ENCODE measurements around the gene PPP6R2.
"Not testable (repeated sequence)": the region's sequence is repeated elsewhere in the genome, so short reads cannot be mapped to it uniquely, and the experiment has no call there.

PPP6R2 gene

GRCh38 chr22:50432131-50432876 lies 89.2 kb downstream of the PPP6R2 start:
- peaks cover 25% of the 10 kb centered on the region for H3K36me3 Mint-ChIP-seq (ENCODE audit: low read depth)
- no peak for ATAC-seq
- H3K4me3 Mint-ChIP-seq = no peak overlapping the region

DNA sequence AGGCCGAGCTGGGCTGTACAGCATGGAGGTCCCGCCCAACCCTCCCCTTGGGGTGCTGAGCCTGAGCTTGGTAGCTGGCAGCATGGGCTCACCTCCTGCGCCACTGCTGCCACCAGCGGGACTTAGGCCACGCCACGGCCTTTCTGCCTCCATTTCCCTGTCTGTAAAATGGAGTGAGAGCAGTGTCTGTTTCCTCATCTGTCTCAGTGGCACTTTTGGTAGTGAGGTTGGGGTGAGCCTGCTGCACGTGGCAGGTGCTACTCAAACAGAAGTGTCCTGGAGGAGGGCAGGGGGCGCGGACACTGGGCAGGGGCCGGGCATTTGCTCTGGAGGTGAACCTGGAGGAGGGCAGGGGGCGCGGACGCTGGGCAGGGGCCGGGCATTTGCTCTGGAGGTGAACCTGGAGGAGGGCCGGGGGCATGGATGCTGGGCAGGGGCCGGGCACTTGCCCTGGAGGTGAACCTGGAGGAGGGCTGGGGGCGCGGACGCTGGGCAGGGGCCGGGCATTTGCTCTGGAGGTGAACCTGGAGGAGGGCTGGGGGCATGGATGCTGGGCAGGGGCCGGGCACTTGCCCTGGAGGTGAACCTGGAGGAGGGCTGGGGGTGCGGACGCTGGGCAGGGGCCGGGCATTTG lies 89.9 kb downstream of the PPP6R2 start:
- ATAC-seq, H3K27ac Mint-ChIP-seq, H3K27me3 Mint-ChIP-seq, DNase-seq, H3K9me3 Mint-ChIP-seq, H3K4me1 Mint-ChIP-seq, H3K4me3 Mint-ChIP-seq: not testable (repeated sequence)
- peaks cover 24% of the 10 kb centered on the region for H3K36me3 Mint-ChIP-seq (ENCODE audit: low read depth)

More at GRCh38 chr22:50432131-50432876, 89.2 kb downstream of the PPP6R2 start:
- no peaks in the 10 kb centered on the region for H3K9me3 Mint-ChIP-seq
- no peaks in the 10 kb centered on the region for H3K27me3 Mint-ChIP-seq
- no peak for DNase-seq
- H3K27ac Mint-ChIP-seq = no peak overlapping the region
- H3K4me1 Mint-ChIP-seq = no peaks in the 10 kb centered on the region

DNA sequence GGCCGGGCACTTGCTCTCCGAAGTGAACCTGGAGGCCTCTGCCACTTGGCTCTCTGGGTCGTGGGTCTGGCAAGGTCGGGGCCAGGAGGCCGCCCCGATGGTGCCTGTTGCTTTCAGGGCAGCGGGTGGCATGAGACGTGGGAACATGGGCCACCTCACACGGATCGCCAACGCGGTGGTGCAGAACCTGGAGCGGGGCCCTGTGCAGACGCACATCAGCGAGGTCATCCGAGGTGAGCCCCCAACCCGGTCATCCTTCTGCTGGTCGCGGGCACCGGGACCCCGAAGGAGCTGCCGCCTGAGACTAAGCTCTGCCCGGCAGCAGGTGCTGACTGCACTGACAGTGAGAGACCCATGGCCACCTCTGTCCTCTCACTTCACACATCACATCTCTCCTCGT lies 91.7 kb downstream of the PPP6R2 start:
- no peak for DNase-seq
- Mint-ChIP-seq H3K9me3 (no peaks in the 10 kb centered on the region), H3K27ac (no peak overlapping the region), H3K27me3 (no peaks in the 10 kb centered on the region), H3K36me3 (ENCODE audit: low read depth) (peaks cover 13% of the 10 kb centered on the region), H3K4me1 (no peaks in the 10 kb centered on the region), H3K4me3 (no peak overlapping the region)
- no peak for ATAC-seq

GRCh38 chr22:50435291-50436014 lies 92.3 kb downstream of the PPP6R2 start:
- Mint-ChIP-seq H3K27me3 (no peaks in the 10 kb centered on the region), H3K9me3 (no peaks in the 10 kb centered on the region), H3K4me3 (no peak overlapping the region), H3K4me1 (no peaks in the 10 kb centered on the region), H3K36me3 (ENCODE audit: low read depth) (peaks cover 13% of the 10 kb centered on the region), H3K27ac (no peak overlapping the region)
- DNase-seq (no peak), ATAC-seq (no peak)

- Mint-ChIP-seq H3K27me3 (no peaks in the 10 kb centered on the region), H3K36me3 (ENCODE audit: low read depth) (peaks cover 9% of the 10 kb centered on the region), H3K27ac (no peak overlapping the region), H3K9me3 (no peaks in the 10 kb centered on the region), H3K4me3 (no peak overlapping the region), H3K4me1 (no peaks in the 10 kb centered on the region)
- ATAC-seq = no peak
- DNase-seq = no peak
These were observed 93.1 kb downstream of the PPP6R2 start for GRCh38 chr22:50436015-50436830.

DNA sequence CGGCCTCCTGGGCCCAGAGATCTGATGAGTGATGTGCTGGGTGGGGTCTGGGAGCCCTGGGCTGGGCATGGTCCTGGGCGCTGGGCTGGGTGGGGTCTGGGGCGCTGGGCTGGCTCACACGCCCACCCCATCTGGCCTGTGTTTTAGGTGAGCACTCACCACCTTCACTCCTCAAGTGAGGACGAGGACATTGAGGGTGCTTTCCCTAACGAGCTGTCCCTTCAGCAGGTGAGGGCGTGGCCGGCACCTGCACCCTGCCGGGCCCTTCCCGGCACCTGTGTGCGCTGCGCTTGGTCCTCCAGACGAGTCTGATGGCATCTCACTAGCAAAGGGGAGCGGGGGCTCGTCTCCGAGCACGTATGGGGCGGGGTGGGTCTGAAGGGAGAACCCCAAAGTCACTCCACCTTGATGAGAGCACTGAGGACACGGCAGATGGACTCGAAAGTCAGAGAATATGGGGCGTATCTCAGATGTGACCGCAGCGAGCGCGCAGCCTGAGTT lies 93.8 kb downstream of the PPP6R2 start:
- no peak overlapping the region for H3K27ac Mint-ChIP-seq
- no peaks in the 10 kb centered on the region for H3K27me3 Mint-ChIP-seq
- ATAC-seq (no peak), DNase-seq (no peak)
- H3K4me3 Mint-ChIP-seq = no peak overlapping the region
- peaks cover 5% of the 10 kb centered on the region for H3K36me3 Mint-ChIP-seq (ENCODE audit: low read depth)
- no peaks in the 10 kb centered on the region for H3K9me3 Mint-ChIP-seq
- H3K4me1 Mint-ChIP-seq = no peaks in the 10 kb centered on the region

- Mint-ChIP-seq H3K27me3 (no peaks in the 10 kb centered on the region), H3K4me1 (no peaks in the 10 kb centered on the region), H3K27ac (no peak overlapping the region), H3K36me3 (ENCODE audit: low read depth) (peaks cover 3% of the 10 kb centered on the region), H3K9me3 (no peaks in the 10 kb centered on the region), H3K4me3 (no peak overlapping the region)
- no peak for ATAC-seq
- no peak for DNase-seq
These were observed 94.6 kb downstream of the PPP6R2 start for GRCh38 chr22:50437511-50438304.

GRCh38 chr22:50438305-50439275 lies 95.5 kb downstream of the PPP6R2 start:
- no peak overlapping the region for H3K27ac Mint-ChIP-seq
- peaks cover 6% of the 10 kb centered on the region for H3K4me1 Mint-ChIP-seq
- no peak for ATAC-seq
- peaks cover 3% of the 10 kb centered on the region for H3K36me3 Mint-ChIP-seq (ENCODE audit: low read depth)
- no peak for DNase-seq
- no peaks in the 10 kb centered on the region for H3K27me3 Mint-ChIP-seq
- H3K9me3 Mint-ChIP-seq = no peaks in the 10 kb centered on the region
- no peak overlapping the region for H3K4me3 Mint-ChIP-seq

GRCh38 chr22:50439314-50439870 lies 96.3 kb downstream of the PPP6R2 start:
- peaks cover 6% of the 10 kb centered on the region for H3K4me1 Mint-ChIP-seq
- no peak overlapping the region for H3K27ac Mint-ChIP-seq
- H3K9me3 Mint-ChIP-seq = no peaks in the 10 kb centered on the region
- DNase-seq (no peak), ATAC-seq (no peak)
- H3K36me3 Mint-ChIP-seq (ENCODE audit: low read depth) = peaks cover 3% of the 10 kb centered on the region
- no peak overlapping the region for H3K4me3 Mint-ChIP-seq
- H3K27me3 Mint-ChIP-seq = no peaks in the 10 kb centered on the region

GRCh38 chr22:50439871-50440331 lies 96.8 kb downstream of the PPP6R2 start:
- peaks cover 9% of the 10 kb centered on the region for H3K4me1 Mint-ChIP-seq
- no peak overlapping the region for H3K27ac Mint-ChIP-seq
- H3K36me3 Mint-ChIP-seq (ENCODE audit: low read depth) = peaks cover 3% of the 10 kb centered on the region
- no peaks in the 10 kb centered on the region for H3K27me3 Mint-ChIP-seq
- H3K9me3 Mint-ChIP-seq = no peaks in the 10 kb centered on the region
- no peak for ATAC-seq
- H3K4me3 Mint-ChIP-seq = no peak overlapping the region
- no peak for DNase-seq

- H3K4me1 Mint-ChIP-seq = peaks cover 17% of the 10 kb centered on the region
- peaks cover 5% of the 10 kb centered on the region for H3K36me3 Mint-ChIP-seq (ENCODE audit: low read depth)
- no peak overlapping the region for H3K27ac Mint-ChIP-seq
- DNase-seq (no peak), ATAC-seq (no peak)
- H3K9me3 Mint-ChIP-seq = no peaks in the 10 kb centered on the region
- no peaks in the 10 kb centered on the region for H3K27me3 Mint-ChIP-seq
- H3K4me3 Mint-ChIP-seq = no peak overlapping the region
These were observed 97.6 kb downstream of the PPP6R2 start for GRCh38 chr22:50440544-50441249.

- H3K27ac Mint-ChIP-seq = no peak overlapping the region
- H3K36me3 Mint-ChIP-seq (ENCODE audit: low read depth) = peaks cover 5% of the 10 kb centered on the region
- H3K4me3 Mint-ChIP-seq = no peak overlapping the region
- DNase-seq (no peak), ATAC-seq (no peak)
- no peaks in the 10 kb centered on the region for H3K27me3 Mint-ChIP-seq
- no peaks in the 10 kb centered on the region for H3K9me3 Mint-ChIP-seq
- peaks cover 20% of the 10 kb centered on the region for H3K4me1 Mint-ChIP-seq
These were observed 98.4 kb downstream of the PPP6R2 start for GRCh38 chr22:50441428-50441993.
